B cell (primary cell): ENCODE measurements around the gene TSPAN14. TPM values are rescaled to one million over a fixed set of nuclear protein-coding genes. Genes with fewer than 3 reads are reported as not detected.
A peak's percentile ranks its signal among the peaks of the same experiment; 100 is the strongest.

Experiments
- ATAC-seq: fragments of 200-7000 bp; cut with Tn5 transposase; one replicate; pipeline ENCODE4 v1.10.0; 2021; ENCODE audit warnings: low read depth, mild to moderate bottlenecking, moderate number of reproducible peaks, moderate library complexity
- CTCF ChIA-PET: fragments of 350-600 bp; sonication (Branson Sonifier 250); formaldehyde crosslinking; loops from one replicate; lab custom pipeline; 2021; ENCODE audit warnings: antibody characterized with exemption, inconsistent platforms; lab: Charles Lee
- POLR2A ChIA-PET: fragments of 350-600 bp; sonication (Branson Sonifier 250); formaldehyde crosslinking; loops from one replicate; lab custom pipeline; 2021; ENCODE audit warnings: antibody characterized with exemption; lab: Charles Lee
- DNase-seq: peaks from one replicate; pipeline ENCODE4 v3.0.0; 2013
- H2AFZ ChIP-seq: 2 replicates; pipeline ENCODE4 v1.6.1; 2012; ENCODE audit warnings: mild to moderate bottlenecking, low read depth, low read length; ENCODE audit not compliant: insufficient read depth, poor library complexity, severe bottlenecking
- H3K27ac ChIP-seq, 2 donors: 1 replicate in 1 of 2; 2 replicates in 1 of 2; pipeline ENCODE4 v1.5.1; 2012 to 2013; ENCODE audit warnings: low read length in 2 of 2, mild to moderate bottlenecking in 2 of 2, moderate library complexity in 1 of 2
- H3K27me3 ChIP-seq, 4 experiments: fragments of 200-600 bp in 1 of 4; sonication (generic) in 1 of 4; replicated peaks in 1 of 4; 1 replicate in 2 of 4; 2 replicates in 2 of 4; pipeline versions ENCODE4 v1.6.1 to v1.7.0; 2013 to 2016; ENCODE audit warnings: low read length in 3 of 4, mild to moderate bottlenecking in 2 of 4, mixed read lengths in 1 of 4, moderate library complexity in 1 of 4; ENCODE audit not compliant: insufficient read depth in 4 of 4, control insufficient read depth in 3 of 4; ENCODE audit errors: control extremely low read depth in 1 of 4
- H3K36me3 ChIP-seq, 2 experiments: replicated peaks in 1 of 2; 1 replicate in 1 of 2; 2 replicates in 1 of 2; pipeline versions ENCODE4 v1.6.1 to v1.7.1; 2013; ENCODE audit warnings: low read length in 1 of 2; ENCODE audit not compliant: insufficient read depth in 2 of 2, control insufficient read depth in 1 of 2; ENCODE audit errors: control extremely low read depth in 1 of 2, extremely low read depth in 1 of 2
- H3K4me1 ChIP-seq, 2 donors: fragments of 200-600 bp in 1 of 2; sonication (generic) in 1 of 2; 1 replicate in 1 of 2; 2 replicates in 1 of 2; pipeline versions ENCODE4 v1.5.1 to v1.6.1; 2013 to 2017; ENCODE audit warnings: low read length in 2 of 2; ENCODE audit not compliant: control insufficient read depth in 2 of 2, insufficient read depth in 2 of 2
- H3K4me2 ChIP-seq: replicated peaks from 2 replicates; pipeline ENCODE3; 2012; ENCODE audit warnings: mild to moderate bottlenecking, low read depth, low read length; ENCODE audit not compliant: poor library complexity, severe bottlenecking
- H3K4me3 ChIP-seq, 5 experiments: fragments of 200-600 bp in 1 of 5; sonication (generic) in 1 of 5; 1 replicate in 3 of 5; 2 replicates in 2 of 5; pipeline versions ENCODE4 v1.5.1 to v1.7.0; 2011 to 2016; ENCODE audit warnings: low read length in 4 of 5, mild to moderate bottlenecking in 4 of 5, low read depth in 2 of 5, control low read depth in 1 of 5, moderate library complexity in 1 of 5; ENCODE audit not compliant: insufficient read depth in 1 of 5; ENCODE audit errors: control extremely low read depth in 1 of 5, extremely low read depth in 1 of 5
- H3K79me2 ChIP-seq: fragments of 200-600 bp; sonication (generic); one replicate; pipeline ENCODE4 v1.6.0; 2016; ENCODE audit warnings: low read length; ENCODE audit not compliant: control insufficient read depth, insufficient read depth
- H3K9ac ChIP-seq: fragments of 200-600 bp; sonication (generic); 2 replicates; pipeline ENCODE4 v1.6.1; 2017; ENCODE audit warnings: mild to moderate bottlenecking, low read length, moderate library complexity
- H3K9me3 ChIP-seq, 3 donors: one replicate each; pipeline versions ENCODE4 v1.6.1 to v1.7.1; 2013; ENCODE audit warnings: low read length in 2 of 3; ENCODE audit not compliant: control insufficient read depth in 2 of 3, insufficient read depth in 1 of 3; ENCODE audit errors: control extremely low read depth in 1 of 3
- H4K20me1 ChIP-seq: 2 replicates; pipeline ENCODE4 v1.6.0; 2012; ENCODE audit warnings: mild to moderate bottlenecking, low read length; ENCODE audit not compliant: insufficient read depth, control insufficient read depth, poor library complexity, severe bottlenecking
- H3K27ac Mint-ChIP-seq: one replicate; pipeline ENCODE4 v1.8.0; 2021; ENCODE audit warnings: mixed read lengths
- H3K27me3 Mint-ChIP-seq: one replicate; pipeline ENCODE4 v1.8.0; 2021; ENCODE audit warnings: mixed read lengths
- H3K4me1 Mint-ChIP-seq: one replicate; pipeline ENCODE4 v1.8.0; 2021; ENCODE audit warnings: mixed read lengths
- H3K4me3 Mint-ChIP-seq: one replicate; pipeline ENCODE4 v1.8.0; 2021; ENCODE audit warnings: mixed read lengths
- H3K9me3 Mint-ChIP-seq: one replicate; pipeline ENCODE4 v1.8.0; 2022; ENCODE audit warnings: mixed read lengths; ENCODE audit not compliant: insufficient read depth
- CTCF ChIP-seq: fragments of 200-600 bp; IDR thresholded peaks from one replicate; pipeline ENCODE4 v1.8.0; 2022; ENCODE audit warnings: antibody characterized with exemption, mild to moderate bottlenecking
- EZH2 ChIP-seq: IDR thresholded peaks from 2 replicates; pipeline ENCODE4 v1.6.1; 2012; ENCODE audit warnings: borderline replicate concordance, low read depth, mild to moderate bottlenecking, moderate library complexity, low read length; ENCODE audit not compliant: insufficient read depth, poor library complexity, severe bottlenecking
- WGBS: methylation state at CpG from one replicate; pipeline ENCODE4 v1.1.5; 2013; ENCODE audit warnings: missing lambda C conversion rate; ENCODE audit not compliant: insufficient coverage; 5-methylcytosine and 5-hydroxymethylcytosine counted together
- intact Hi-C: fragments of 100-400 bp; cut with micrococcal nuclease; formaldehyde crosslinking; loops from one replicate; pipeline ENCODE4 v1.10.0; 2022
- polyA plus RNA-seq: library from polyadenylated mRNA; depleted of rRNA; stranded (reverse); fragments of >200 nt; gene quantifications from 2 replicates; pipeline ENCODE4 v1.2.3, GENCODE V29; 2012
- total RNA-seq, 2 donors: library from RNA; stranded (reverse); fragments of 120-200 nt in 1 of 2; gene quantifications; 1 replicate in 1 of 2; 2 replicates in 1 of 2; pipeline versions ENCODE4 v1.2.3 to v1.2.4, GENCODE V29; 2013 to 2022

The TSPAN14 gene
- total and polyA plus RNA-seq, 2 donors (not counting 1 experiment from before 2014, with no cell fraction given) = 27.8 to 55.3 TPM

DNA sequence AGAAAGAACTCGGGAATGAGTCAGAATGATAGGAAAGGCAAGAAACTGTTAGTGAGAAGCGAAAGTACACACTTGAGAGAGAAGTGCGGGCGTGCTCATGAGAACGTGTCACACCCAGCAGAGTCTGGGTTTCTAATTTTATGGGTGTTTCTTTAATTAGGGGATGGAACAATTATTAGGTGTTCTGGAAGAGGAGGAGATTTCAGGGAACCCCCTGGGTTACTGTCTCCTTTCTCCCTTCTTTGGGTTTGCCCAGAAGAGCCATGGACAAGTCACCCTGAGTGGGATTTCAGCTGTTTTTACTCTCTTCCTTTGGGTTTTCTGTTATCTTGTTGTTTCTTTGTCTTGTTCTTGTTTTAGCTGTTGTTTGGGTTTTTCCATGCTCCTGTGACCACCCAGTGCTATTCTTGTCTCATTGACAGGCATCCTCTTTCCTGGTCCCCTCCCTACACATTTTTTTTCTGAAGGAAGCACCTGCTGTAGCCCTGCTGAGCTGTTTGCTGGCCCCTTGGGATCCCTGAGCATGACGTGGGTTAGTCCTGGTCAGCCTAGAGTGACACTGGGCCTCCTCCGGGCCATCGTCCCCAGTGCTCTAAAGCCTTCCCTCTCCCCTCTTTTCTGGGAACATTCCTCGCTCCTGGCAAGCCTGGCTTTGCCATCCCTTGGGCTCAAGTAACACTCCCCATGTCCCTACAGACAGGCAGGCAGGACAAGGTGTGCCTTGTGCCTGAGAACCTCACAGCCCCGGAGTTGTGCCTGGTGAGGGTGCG is 87.1 kb downstream of the TSPAN14 start:
- Histone ChIP-seq H3K27me3 (no peaks in the 10 kb centered on the region), H3K36me3 (no peaks in the 10 kb centered on the region), H3K79me2 (no peaks in the 10 kb centered on the region), H4K20me1 (no peaks in the 10 kb centered on the region), H3K27ac (peak overlapping the region; percentile 61 to 71), H2AFZ (peak overlapping the region; percentile 63), H3K4me1 (peaks cover 33 to 46% of the 10 kb centered on the region in 2 donors), H3K4me3 (peak overlapping the region in 3 of 5 experiments; percentile 15 to 50 (median 28)), H3K9ac (peak overlapping the region; percentile 46), H3K4me2 (peak overlapping the region; percentile 66), H3K9me3 (no peaks in the 10 kb centered on the region)
- Mint-ChIP-seq H3K4me1 (peaks cover 46% of the 10 kb centered on the region), H3K27me3 (no peaks in the 10 kb centered on the region), H3K4me3 (peak overlapping the region; percentile 75), H3K9me3 (no peaks in the 10 kb centered on the region), H3K27ac (peak overlapping the region; percentile 83)
- WGBS = 4% methylated on average over 10 of the region's 11 CpGs
- ChIA-PET CTCF (interaction anchor here (0.7 kb wide), 1 partner anchor 130 kb away, joined by 3 read pairs; no protein-coding TSS in a partner anchor), POLR2A (no interaction called here)
- peak; percentile 66 for DNase-seq
- TF ChIP-seq CTCF (no peak), EZH2 (no peak)
- intact Hi-C loops = no loop called here
- ATAC-seq = peak; percentile 73

- WGBS = 90% methylated on average over 2 of the region's 4 CpGs
- intact Hi-C loops = no loop called here
- no peak overlapping the region for H3K4me3 ChIP-seq
- no peaks in the 10 kb centered on the region for H4K20me1 ChIP-seq
- peaks cover 40% of the 10 kb centered on the region for H3K4me1 Mint-ChIP-seq
- H3K9me3 Mint-ChIP-seq = no peaks in the 10 kb centered on the region
- peak overlapping the region; percentile 83 for H3K27ac Mint-ChIP-seq
- peak overlapping the region; percentile 61 to 71 for H3K27ac ChIP-seq
- ATAC-seq = no peak
- no peaks in the 10 kb centered on the region for H3K36me3 ChIP-seq
- peak overlapping the region; percentile 63 for H2AFZ ChIP-seq
- H3K9me3 ChIP-seq = no peaks in the 10 kb centered on the region
- peaks cover 33 to 37% of the 10 kb centered on the region in 2 donors for H3K4me1 ChIP-seq
- DNase-seq = no peak
- H3K4me2 ChIP-seq = peak overlapping the region; percentile 66
- ChIA-PET POLR2A (no interaction called here), CTCF (interaction anchor here (0.6 to 1.0 kb wide), 2 partner anchors 56 to 177 kb away, joined by 3 to 5 read pairs; no protein-coding TSS in a partner anchor)
- H3K27me3 ChIP-seq = no peaks in the 10 kb centered on the region
- TF ChIP-seq CTCF = no peak
- no peaks in the 10 kb centered on the region for H3K79me2 ChIP-seq
- H3K27me3 Mint-ChIP-seq = no peaks in the 10 kb centered on the region
- H3K4me3 Mint-ChIP-seq = peak overlapping the region; percentile 75
- peak overlapping the region; percentile 46 for H3K9ac ChIP-seq
Observed at GRCh38 chr10:80542053-80542452, 87.9 kb downstream of the TSPAN14 start.
